Activated T-cell treated with anti-CD3 and anti-CD28 coated beads for 1 hour (primary cell): Measurements from ENCODE around the gene CT45A3.
A peak's percentile ranks its signal among the peaks of the same experiment; 100 is the strongest.
"Not testable (repeated sequence)": the region's sequence is repeated elsewhere in the genome, so short reads cannot be mapped to it uniquely, and the experiment has no call there.

Source experiments
- DNase-seq: peaks from one replicate; pipeline ENCODE4 v3.0.0-alpha.2; 2020; ENCODE audit warnings: low read depth

Gene CT45A3, protein sequence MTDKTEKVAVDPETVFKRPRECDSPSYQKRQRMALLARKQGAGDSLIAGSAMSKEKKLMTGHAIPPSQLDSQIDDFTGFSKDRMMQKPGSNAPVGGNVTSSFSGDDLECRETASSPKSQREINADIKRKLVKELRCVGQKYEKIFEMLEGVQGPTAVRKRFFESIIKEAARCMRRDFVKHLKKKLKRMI

DNA sequence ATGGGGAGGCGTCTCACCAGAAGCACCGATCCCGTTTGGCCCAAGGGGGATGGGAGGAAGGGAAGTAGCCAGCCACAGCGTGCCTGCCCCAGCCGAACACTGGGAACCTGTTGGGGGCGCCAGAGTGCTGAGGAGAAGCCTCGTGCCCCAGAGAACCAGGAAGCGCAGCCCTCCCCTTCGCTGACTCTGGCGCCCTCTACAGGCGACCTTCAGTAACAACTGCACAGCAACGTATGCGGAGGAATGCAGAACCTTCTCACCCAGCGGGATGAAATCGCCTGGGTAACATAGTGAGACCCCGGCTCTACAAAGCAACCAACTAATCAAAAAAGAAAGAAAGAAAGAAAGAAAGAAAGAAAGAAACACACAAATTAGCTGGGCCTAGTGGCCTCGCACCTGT is at the start of gene CT45A3:
Gene CT45A3, minus strand, starts transcription at position 101 of the 400 bp plus-strand sequence. CDS start 3,747 bp downstream, outside the sequence.
- not testable (repeated sequence) for DNase-seq

DNA sequence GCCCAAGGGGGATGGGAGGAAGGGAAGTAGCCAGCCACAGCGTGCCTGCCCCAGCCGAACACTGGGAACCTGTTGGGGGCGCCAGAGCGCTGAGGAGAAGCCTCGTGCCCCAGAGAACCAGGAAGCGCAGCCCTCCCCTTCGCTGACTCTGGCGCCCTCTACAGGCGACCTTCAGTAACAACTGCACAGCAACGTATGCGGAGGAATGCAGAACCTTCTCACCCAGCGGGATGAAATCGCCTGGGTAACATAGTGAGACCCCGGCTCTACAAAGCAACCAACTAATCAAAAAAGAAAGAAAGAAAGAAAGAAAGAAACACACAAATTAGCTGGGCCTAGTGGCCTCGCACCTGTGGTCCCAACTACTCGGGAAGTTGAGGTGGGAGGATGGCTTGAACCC is 34.7 kb upstream of the CT45A3 start, which contains the start of gene CT45A6:
Gene CT45A6, minus strand, starts transcription at position 101 of the 400 bp plus-strand sequence. CDS start 3,794 bp downstream, outside the sequence.
- DNase-seq: not testable (repeated sequence)

DNA sequence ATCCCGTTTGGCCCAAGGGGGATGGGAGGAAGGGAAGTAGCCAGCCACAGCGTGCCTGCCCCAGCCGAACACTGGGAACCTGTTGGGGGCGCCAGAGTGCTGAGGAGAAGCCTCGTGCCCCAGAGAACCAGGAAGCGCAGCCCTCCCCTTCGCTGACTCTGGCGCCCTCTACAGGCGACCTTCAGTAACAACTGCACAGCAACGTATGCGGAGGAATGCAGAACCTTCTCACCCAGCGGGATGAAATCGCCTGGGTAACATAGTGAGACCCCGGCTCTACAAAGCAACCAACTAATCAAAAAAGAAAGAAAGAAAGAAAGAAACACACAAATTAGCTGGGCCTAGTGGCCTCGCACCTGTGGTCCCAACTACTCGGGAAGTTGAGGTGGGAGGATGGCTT is 17.4 kb upstream of the CT45A3 start, which contains the start of gene CT45A5:
Gene CT45A5, minus strand, starts transcription at position 101 of the 400 bp plus-strand sequence. CDS start 3,774 bp downstream, outside the sequence.
- not testable (repeated sequence) for DNase-seq

DNA sequence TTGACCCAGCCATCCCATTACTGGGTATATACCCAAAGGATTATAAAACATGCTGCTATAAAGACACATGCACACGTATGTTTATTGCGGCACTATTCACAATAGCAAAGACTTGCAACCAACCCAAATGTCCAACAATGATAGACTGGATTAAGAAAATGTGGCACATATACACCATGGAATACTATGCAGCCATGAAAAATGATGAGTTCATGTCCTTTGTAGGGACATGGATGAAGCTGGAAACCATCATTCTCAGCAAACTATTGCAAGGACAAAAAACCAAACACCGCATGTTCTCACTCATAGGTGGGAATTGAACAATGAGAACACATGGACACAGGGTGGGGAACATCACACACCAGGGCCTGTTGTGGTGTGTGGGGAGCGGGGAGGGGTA is 23.3 kb downstream of the CT45A3 start:
- DNase-seq: not testable (repeated sequence)

DNA sequence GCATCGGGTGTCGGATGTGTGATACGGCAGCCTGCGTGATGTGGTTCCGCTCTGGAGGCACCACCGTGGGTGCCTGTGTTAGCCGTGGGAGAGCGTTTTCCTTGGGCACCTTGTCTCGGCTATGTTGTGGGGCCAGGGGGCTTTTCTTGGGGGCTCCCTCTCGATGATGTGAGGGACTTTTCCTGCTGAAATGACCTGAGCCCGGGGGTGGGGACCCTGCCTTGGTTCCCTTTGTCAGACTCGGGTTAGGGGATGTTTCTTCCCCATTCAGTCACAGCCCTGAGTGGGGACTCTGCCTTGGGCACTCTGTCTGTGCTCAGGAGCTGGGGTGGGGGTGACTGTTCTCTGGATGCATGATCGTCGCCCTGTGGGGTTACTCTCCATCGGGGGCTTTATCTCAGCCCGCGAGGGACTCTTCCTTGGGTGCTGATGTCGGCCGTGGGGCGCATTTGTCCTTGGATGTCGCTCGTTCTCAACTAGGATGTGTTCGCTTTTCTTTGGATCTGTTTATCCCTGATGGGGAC is 26.7 kb downstream of the CT45A3 start:
- no peak for DNase-seq

DNA sequence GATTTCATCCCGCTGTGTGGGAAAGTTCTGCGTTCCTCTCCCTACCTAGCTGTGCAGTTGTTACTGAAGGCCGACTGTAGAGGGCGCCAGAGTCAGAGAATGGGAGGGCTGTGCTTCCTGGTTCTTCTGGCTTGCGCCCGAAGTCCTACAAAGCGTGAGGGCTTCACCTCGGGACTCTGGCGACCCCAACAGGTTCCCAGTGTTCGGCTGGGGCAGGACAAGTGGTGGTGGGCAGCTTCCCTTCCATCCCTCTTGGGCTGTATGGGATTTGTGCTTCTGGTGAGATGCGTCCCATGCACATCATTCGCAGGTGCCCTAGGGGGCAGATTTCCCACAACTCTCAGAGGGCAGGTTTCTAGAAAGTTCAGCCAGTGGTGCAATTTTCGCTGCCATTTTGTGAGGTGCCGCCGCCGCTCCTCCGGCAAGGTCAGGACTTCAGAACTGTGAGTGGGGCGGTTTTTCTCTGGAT is 27.3 kb downstream of the CT45A3 start:
- DNase-seq: peak; percentile 24

DNA sequence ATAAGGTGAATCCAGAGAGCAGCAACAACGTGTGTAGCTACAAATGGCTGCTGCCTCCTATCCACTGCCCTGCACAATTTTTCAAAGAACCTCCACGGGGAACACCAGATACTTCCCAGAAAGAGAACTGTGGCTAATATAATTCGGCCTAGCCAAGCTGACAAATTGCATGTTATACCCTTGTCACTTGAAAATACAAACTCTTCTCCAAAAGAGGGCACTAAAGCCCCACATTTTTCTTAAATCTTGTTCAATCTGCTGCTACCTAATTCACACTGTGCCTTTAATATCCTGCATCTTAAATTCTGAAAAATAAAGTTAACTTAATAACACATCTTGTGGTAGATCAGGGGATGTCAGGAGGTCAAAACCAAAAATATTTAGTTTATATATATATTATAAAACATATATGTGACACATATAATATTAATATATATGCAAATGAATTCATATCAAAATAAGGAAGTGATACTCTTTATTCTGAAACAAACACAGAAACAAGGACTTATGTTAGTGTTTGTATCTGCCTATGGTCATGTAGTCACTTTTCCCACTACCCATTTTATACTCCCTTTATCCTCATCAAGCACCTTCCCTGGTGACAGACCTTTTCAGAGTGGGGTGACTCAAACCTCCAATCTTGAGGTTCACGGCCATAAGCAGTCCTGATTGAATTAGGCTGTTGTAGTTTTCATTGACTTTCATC is 30.5 kb downstream of the CT45A3 start:
- DNase-seq: no peak

DNA sequence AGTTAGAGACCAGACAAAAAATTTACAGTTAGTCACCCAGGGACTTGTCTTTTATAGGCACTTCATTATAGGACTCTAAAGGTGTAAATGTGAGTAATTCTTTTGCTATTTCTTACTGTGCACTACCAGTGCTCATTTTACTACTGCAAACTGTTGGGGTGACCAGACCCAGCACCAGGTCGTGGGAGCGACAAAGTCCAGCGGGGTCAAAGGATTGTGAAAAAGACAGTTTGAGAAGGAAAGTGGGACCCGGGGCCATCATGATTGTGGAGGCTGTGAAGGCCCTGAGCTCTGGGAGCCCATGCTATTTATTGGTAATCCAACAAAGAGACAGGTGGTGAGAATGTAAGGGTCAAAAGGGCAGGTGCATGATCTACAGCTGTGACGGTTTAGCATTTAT is 33.3 kb downstream of the CT45A3 start:
- DNase-seq: not testable (repeated sequence)

DNA sequence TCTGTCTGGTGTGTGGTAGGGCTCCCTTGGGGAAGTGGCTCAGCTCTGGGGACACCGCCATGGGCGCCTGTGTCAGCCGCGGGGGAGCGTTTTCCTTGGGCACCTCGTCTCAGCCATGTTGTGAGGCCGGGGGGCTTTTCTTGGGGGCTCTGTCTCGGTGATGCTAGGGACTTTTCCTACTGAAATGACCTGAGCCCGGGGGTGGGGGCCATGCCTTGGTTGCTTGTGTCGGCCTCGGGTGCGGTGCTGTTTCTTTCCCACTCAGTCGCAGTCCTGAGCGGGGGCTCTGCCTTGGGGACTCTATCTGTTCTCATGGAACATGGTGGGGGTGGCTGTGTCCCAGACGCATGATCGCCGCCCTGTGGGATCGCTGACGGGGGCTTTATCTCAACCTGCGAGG is 54.2 kb downstream of the CT45A3 start:
- DNase-seq: no peak

DNA sequence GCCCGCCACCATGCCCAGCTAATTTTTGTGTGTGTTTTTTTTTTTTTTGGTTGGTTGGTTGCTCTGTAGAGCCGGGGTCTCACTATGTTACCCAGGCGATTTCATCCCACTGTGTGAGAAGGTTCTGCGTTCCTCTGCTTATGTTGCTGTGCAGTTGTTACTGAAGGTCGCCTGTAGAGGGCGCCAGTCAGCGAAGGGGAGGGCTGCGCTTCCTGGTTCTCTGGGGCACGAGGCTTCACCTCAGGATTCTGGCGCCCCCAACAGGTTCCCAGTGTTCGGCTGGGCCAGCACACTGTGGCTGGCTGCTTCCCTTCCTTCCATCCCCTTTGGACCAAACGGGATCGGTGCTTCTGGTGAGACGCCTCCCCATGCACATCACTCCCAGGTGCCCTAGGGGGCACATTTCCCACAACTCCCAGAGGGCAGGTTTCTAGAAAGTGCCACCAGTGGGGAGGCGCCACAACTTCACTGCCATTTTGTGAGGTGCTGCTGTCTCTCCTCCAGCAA is 54.8 kb downstream of the CT45A3 start, which contains the start of gene CT45A1:
Gene CT45A1, plus strand, starts transcription at position 457 of the 507 bp plus-strand sequence. CDS start 5,302 bp downstream, outside the sequence.
- not testable (repeated sequence) for DNase-seq
